B cell (primary cell): Measurements from ENCODE around the gene CDK8.

Experiments used
- EZH2 ChIP-seq: IDR thresholded peaks from 2 replicates; pipeline ENCODE4 v1.6.1; 2012; ENCODE audit warnings: borderline replicate concordance, low read depth, mild to moderate bottlenecking, moderate library complexity, low read length; ENCODE audit not compliant: insufficient read depth, poor library complexity, severe bottlenecking
- TF ChIP-seq, protein P1 (sequence below): fragments of 200-600 bp; IDR thresholded peaks from one replicate; pipeline ENCODE4 v1.8.0; 2022; ENCODE audit warnings: antibody characterized with exemption, mild to moderate bottlenecking

DNA sequence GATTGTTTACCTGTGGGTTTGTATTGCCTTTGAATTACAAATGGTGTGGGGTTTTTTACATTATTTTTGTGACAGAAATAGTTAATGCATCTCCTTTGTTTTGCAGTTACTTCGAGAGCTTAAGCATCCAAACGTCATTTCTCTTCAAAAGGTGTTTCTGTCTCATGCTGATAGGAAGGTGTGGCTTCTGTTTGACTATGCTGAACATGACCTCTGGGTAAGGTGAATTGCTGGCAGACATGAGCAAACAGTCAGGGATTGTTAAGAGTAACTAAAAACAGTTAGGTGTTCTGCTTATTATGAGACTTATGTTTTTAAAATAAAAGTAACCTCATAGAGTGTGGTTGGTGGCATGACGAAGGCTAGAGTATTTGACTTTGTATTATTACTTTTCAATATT, 95.0 kb downstream of the CDK8 start:
- TF ChIP-seq, protein P1, sequence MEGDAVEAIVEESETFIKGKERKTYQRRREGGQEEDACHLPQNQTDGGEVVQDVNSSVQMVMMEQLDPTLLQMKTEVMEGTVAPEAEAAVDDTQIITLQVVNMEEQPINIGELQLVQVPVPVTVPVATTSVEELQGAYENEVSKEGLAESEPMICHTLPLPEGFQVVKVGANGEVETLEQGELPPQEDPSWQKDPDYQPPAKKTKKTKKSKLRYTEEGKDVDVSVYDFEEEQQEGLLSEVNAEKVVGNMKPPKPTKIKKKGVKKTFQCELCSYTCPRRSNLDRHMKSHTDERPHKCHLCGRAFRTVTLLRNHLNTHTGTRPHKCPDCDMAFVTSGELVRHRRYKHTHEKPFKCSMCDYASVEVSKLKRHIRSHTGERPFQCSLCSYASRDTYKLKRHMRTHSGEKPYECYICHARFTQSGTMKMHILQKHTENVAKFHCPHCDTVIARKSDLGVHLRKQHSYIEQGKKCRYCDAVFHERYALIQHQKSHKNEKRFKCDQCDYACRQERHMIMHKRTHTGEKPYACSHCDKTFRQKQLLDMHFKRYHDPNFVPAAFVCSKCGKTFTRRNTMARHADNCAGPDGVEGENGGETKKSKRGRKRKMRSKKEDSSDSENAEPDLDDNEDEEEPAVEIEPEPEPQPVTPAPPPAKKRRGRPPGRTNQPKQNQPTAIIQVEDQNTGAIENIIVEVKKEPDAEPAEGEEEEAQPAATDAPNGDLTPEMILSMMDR: no peak
- TF ChIP-seq EZH2: no peak
